HG02623 (cell line): Measurements from ENCODE around the gene C17orf113.

Experiments used
- ATAC-seq: cut with Tn5 transposase; IDR thresholded peaks from one replicate; pipeline ENCODE4 v1.9.1; 2021; ENCODE audit warnings: moderate library complexity; ENCODE audit not compliant: unreplicated experiment

Gene C17orf113

GRCh38 chr17:42072323-42073187 is 22.2 kb upstream of the C17orf113 start:
- no peak for ATAC-seq

GRCh38 chr17:42071810-42072209 is 21.4 kb upstream of the C17orf113 start:
- no peak for ATAC-seq

DNA sequence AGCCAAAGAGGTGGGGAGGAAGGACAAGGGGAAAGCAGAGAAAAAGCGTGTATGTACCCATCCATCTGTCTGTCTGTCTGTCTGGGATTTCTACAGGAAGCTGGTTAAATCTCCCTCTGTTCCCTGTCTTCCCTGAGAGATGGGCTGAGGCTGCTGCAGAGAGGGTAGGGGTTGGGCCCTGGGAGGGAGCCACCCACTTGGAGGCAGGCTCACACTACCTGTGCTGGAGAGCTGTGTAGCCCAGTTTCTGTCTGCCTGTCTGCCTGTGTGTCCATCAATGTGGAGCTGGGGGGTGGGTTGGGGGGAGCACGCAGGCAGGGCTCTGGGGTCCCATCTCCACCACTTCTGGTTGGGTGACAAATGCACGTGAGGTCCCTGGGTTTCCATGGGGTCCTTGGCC is 18.6 kb upstream of the C17orf113 start:
- ATAC-seq: no peak

GRCh38 chr17:42067371-42068091 is 17.1 kb upstream of the C17orf113 start:
- ATAC-seq: no peak

DNA sequence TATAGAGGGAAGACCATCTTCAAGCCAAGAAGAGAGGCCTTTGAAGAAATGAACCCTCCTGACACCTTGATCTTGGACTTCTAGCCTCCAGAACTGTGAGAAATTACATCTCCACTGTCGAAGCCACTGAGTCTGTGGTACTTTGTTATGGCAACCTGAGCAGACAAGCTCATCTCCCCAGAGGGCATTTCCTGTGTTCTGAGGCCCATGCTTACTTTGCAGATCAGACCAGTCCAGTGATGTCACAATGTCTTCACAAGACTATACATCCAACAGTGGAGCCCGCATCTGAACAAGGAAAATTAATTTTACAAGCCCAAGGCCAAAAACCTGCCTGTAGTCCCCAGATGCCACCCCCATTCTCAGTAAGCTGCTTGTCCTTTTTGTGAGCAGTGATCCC is 14.8 kb upstream of the C17orf113 start:
- ATAC-seq: no peak

- ATAC-seq: no peak
Observed at GRCh38 chr17:42062681-42063080, 12.3 kb upstream of the C17orf113 start.

DNA sequence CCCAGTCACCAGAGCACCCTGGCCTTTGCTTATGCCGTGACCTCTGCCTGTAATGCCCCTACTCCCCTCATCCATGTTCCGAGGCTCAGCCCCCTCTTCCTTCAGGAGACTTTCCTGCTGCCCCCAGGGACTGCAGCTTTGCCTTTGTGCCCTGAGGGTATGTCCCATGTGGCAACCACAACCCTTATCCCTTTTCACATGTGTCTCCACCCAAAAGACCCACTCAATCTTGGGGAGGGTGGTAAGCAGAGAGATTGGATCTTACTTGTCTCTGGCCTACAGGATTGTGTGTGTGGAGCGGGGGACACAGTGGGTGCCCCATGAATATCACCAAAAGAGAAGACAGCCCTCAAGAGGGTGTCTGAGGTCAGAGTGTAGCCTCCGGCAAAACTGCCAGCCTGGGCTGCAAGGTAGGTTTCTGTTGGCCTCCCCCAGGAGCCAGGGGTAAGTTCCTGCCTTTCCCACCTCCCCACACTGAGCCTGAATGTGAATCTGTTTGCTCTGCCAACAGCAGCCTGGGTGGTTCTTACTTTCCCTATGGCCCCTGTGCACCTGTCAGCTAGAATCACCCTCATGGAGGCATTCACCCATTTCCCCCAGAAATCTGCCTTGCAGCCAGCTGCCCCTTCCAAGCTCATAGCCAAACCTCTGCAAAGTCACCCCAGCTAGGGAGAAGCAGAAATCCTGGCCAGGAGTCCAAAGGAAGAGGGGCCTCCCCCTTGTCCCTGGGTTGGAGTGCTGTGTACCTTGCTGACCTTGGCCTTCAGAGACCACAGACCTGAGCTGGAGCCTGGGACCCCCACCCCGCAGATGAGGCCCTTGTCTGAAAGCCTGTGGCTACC is 11.5 kb upstream of the C17orf113 start:
- ATAC-seq: no peak

DNA sequence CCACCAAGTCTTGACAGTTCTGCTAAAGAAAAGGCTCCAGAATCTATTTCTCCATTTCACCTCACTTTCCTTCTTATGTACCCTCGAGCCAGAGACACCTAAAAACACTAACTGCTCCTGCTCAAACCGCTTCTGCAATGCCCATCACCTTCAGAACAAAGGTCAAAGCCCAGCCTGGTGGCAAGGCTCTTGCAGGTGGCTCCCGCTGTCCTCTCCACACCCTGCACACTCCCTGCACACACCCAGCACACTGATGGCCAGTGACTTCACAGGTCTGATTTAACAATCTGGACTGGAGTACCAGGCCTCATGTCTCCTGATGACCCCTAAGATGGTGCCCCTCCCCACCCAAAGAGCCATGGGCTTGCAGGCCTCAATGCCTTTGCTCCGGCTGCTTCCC is 9.8 kb upstream of the C17orf113 start:
- ATAC-seq: no peak

GRCh38 chr17:42059815-42060214 is 9.4 kb upstream of the C17orf113 start:
- no peak for ATAC-seq

DNA sequence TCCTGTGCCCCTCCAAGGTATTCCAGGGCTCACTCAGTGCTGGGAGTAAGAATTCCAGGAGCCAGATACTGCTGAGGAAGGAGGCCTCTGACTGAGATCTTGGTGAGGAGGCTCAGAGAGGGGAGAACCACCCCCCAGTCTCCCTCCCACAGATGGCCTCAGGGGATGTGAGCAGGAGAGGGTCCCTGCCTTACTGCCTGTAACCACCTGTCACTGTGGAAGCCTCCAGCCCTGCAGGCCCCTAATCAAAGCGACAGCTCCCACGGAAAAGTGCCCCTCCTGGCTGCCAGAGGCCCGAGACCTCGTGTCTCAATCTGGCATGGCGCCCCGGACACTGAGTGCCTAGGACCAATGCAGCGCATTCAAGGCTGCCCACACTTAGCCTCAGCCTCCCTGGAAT is 7.7 kb upstream of the C17orf113 start:
- ATAC-seq: no peak

GRCh38 chr17:42056635-42057034 is 6.2 kb upstream of the C17orf113 start:
- no peak for ATAC-seq

- no peak for ATAC-seq
Observed at GRCh38 chr17:42055496-42055895, 5.1 kb upstream of the C17orf113 start.

GRCh38 chr17:42055027-42055426 is 4.6 kb upstream of the C17orf113 start:
- ATAC-seq: no peak

- ATAC-seq: no peak
Observed at GRCh38 chr17:42053731-42054500, 3.5 kb upstream of the C17orf113 start.

DNA sequence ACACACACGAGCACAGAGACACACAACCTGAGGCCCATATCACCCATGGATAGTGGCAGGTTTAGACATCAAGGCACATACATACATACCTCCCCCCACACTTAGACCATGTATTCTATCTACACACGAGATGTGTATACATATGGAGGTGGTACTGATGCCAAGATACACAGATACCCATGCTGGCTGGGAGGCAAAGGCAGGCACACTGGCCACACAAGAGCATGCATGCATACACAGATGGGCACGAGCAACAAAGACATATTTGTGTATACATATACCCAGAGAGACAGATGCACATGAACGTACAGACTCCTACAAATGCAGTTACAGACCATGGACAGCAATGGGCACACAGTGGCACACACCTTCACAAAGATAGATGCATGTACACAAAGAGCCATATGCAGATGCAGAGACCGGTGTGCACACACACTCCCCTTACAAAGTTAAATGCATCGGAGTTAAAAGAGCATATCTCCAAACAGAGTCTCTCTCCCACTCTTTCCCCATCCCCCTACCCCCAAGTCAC is 2.0 kb upstream of the C17orf113 start:
- no peak for ATAC-seq

DNA sequence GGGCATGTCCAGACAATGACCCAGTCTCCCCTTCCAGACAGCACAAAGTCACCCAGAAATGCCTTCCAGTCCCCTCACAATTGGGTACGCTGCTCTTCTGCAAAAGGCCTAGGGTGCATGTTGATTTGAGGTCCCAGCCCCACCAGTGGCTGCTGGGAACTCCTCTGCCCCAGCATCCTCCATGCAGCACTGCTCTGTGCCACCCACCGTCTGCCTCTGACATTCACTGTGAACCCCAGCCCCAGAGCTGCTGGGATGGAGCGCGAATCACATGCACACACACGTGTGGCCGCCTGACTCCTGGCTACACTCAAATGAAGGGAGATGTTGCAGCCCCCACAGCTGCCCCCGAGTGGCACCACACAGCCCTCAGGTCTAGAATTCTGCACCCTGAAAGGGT is 1.2 kb upstream of the C17orf113 start:
- ATAC-seq: no peak

GRCh38 chr17:42051013-42051400 is 606 bp upstream of the C17orf113 start:
- no peak for ATAC-seq

- ATAC-seq: no peak
Observed at GRCh38 chr17:42049834-42050392, 488 bp downstream of the C17orf113 start.

- no peak for ATAC-seq
Observed at GRCh38 chr17:42047343-42047742, 3.1 kb downstream of the C17orf113 start.

- no peak for ATAC-seq
Observed at GRCh38 chr17:42045719-42046118, 4.7 kb downstream of the C17orf113 start.
